Stimulated activated CD4-positive, alpha-beta T cell treated with anti-CD3 and anti-CD28 coated beads, Interleukin-15, amount 100 ng/mL, for 1 hour (primary cell): Measurements from ENCODE around the gene RFC5.
"Not testable (repeated sequence)": the region's sequence is repeated elsewhere in the genome, so short reads cannot be mapped to it uniquely, and the experiment has no call there.

Source experiments
- DNase-seq, 2 donors: peaks; one replicate each; pipeline ENCODE4 v3.0.0-alpha.2; 2020; ENCODE audit warnings: low read depth in 1 of 2, low spot score in 1 of 2

RFC5 gene

DNA sequence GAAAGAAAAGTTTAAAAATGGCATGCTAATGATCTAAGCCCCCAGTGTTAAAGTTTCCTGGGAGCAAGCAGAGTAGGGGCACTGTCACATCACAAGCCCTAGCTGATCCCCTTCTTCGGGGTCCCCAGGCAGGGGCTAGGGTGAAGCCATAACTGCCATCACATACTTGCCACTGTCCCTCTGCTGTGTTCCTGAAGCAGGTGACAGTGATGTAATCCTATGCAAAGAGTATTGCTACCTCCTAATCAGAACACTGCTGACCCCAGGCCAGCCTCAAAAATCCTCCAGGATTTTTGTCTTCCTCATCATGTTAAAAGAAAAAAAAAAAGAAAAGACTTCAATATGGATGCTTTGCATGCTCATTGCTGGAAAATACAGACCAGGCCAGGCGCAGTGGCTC is 1.2 kb upstream of the RFC5 start:
- DNase-seq, result no peak

DNA sequence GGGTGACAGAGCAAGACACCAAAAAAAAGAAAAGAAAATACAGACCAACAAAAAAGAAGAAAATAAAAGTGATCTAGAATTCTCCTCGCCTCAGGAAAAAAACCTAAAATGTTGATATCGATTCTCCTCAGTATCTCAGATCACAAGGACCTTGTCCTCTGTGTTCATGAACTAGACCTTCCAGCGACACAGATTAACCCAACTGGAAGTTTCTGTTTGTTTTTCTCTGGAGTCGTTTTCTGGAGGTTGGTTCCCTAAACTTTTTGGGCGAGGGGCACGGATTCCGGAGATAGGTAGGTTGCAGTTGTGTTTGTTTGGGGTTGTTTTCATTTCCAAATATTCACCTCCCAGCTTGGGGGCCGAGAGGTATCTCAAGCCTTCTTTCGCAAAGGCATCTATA is 559 bp upstream of the RFC5 start:
- no peak for DNase-seq

DNA sequence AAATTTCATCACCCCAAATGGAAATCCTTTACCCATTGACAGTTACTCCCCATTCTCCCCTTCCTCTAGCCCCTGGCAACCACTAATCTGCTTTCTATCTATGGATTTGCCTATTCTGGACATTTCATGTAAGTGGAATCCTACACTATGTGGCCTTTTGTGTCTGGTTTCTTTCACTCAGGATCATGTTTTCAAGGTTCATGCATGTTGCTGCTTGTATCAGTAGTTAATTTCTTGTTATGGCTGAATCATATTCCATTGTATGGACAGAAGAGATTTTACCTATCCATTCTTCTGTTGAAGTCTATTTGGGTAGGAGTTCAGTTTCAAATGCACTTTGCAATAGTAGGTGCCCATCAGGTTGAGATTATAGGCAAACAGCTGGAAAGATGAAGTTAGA is 1.4 kb downstream of the RFC5 start:
- no peak for DNase-seq

DNA sequence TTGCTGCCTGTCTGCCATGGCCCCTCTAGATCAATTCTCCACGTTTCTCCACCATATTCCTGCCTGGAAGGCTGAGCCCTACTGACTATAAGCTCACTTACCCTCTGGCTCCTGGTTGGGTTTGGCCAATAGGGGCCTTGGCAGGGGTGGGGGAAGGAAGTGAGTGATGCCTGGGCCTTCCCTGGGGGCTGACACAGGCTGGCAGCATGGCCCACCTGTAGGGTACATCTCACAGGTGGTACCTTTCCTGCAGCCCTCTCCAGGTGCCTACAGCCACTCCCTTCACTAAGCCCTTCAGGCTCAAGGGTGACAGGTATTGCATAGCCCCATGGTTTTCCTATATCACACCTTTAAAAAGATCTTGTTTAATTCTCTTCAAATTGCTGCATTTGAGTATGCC is 3.5 kb downstream of the RFC5 start:
- DNase-seq, result no peak

DNA sequence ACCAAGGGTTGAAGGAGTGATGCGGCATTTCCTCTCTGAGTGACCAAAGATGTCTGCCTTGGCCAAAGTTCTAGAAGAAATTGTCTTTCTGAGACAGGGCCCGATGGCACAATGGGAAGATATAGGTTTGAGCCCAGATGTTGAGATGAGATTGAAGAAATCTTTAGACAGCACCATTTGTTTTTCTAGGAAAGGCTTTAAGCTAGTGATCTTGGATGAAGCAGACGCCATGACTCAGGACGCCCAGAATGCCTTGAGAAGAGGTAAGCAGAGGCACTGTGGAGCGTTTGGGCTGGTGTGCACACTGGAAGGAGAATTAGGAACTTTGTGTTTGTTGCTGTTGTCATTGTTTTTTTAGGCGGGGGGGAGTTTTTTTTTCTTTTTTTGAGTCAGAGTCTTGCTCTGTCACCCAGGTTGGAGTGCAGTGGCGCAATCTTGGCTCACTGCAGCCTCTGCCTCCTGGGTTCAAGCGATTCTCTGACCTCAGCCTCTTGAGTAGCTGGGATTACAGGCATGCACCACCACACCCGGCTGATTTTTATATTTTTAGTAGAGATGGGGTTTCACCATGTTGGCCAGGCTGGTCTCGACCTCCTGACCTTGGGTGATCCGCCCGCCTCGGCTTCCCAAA is 5.7 kb downstream of the RFC5 start:
- not testable (repeated sequence) for DNase-seq

DNA sequence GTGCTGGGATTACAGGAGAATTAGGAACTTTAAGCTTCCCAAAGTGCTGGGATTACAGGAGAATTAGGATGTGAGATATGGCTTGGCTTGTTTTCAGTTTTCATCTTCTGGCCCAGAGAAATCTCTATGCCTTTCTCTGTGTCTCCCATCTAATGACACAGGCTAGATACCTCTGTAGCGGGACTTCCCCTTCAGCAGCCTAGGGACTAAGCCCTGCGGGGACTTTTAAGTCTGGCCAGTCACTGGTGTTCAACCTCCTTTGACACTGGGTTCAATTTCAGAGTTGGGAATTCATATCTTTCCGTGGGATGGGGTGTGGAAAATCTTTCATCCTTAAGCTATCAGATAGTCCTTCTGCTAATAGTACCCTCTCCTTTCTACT is 6.2 kb downstream of the RFC5 start:
- DNase-seq, result no peak

DNA sequence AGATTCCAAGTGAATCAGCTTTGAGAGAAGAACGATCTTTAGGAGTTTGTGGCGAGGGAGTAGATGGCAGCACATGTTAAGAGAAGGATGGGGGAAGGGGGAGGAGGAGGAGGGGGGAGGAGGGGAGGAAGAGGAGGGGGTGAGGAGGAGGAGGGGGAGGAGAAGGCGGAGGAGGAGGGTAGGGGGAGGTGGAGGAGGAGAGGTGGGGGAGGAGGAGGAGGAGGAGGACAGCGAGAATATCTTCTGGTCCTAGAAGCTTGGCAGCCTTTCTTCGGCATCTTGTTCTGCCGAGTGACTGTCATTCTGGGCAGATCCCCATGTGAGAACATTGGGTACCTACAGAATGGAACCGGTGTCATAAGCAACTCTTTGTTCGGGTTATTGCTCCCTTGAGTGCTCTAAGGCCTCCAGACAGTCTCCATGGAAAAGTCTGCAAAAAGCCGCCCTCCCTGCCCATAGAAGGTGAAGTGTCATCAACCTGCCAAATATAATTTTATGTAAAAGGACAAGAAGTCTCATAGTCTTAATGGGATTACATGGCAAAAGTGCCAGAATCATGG is 6.9 kb downstream of the RFC5 start:
- DNase-seq, result no peak

DNA sequence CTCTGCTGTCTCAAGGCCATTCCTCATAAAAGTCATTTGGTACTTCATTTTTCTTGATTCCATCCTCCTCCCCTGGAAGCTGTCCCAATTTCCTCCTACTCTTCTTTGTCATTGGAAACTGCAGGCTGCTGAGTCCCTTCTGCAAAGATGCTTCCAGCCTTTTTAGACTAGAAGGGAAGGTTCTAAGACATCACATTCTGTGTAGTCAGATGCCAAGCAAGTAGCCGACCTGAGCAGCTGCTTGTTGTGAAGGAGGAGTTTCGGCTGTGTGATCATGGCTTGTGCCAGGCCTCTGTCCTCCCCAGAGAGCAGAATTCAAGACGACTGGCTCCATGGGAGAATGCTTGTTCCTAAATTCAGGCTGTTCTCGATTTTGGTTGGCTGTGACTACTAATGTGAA is 8.7 kb downstream of the RFC5 start:
- DNase-seq, result no peak

DNA sequence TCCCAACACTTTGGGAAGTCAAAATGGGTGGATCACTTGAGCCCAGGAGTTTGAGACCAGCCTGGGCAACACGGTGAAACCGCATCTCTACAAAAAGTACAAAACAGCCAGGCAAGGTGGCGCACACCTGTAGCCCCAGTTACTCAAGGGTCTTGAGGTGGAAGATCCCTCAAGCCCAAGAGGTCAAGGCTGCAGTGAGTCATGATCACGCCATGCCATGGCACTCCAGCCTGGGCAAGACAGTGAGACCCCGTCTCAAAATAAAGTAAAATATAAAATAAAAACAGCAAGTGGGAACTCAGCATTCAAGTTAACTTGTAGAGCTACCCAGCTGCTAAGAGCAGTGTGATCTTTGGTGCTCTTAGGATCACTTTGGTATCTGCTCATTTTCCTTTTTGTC is 12.7 kb downstream of the RFC5 start:
- no peak for DNase-seq

DNA sequence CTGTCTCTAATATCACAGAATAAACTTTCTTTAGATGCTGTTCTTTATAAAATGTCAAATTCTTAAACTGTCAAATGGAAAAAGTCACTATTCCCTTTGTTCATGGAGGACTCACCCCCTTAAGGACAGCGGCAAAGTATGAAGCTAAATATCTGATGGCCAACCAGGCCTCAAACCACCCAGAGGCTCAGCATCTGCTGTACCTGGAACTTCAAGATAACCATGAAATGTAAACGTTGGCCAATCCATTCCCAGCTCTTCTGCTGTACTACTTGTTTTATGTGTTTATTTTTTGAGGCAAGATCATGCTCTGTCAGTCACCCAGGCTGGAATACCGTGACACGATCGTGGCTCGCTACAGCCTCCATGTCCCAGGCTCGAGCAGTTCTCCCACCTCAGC is 15.7 kb downstream of the RFC5 start:
- no peak for DNase-seq

DNA sequence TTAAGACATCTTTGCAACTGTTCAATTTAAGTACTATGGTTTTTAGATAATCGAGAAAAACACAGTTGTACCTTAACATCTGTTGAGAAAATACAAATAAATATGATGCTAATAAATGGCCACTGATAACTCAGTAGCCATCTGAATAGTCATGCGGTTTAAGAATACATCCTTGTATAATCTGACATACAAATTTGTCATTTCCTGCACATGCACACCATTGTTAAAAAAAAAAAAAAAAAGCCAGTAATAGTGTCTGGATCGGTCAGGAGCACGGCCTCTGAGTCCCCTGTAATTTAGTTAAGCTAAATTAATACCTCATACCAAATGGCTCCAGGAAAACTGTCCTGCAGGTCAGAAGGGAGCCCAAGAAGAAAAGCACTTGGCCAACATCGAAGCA is 16.8 kb downstream of the RFC5 start:
- DNase-seq, result no peak

DNA sequence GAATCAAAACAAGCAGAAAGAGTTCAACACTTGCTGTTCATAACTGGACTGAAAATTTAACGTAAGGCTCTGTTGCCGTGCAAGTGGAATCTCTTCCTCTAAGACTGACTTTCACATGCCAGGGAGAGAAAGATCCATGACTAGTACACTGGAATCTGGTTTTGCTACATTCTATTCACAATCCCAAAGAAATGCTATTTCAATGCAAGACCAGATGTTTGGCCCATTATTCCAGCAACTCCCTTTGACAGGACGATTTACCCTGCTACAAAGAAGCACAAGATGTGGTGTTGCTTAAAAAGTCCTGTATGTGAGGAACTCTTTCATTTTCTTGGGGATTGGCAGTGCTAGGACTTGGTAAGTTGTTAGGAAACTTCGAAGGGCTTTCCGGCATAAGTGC is 17.4 kb downstream of the RFC5 start:
- DNase-seq, result no peak

DNA sequence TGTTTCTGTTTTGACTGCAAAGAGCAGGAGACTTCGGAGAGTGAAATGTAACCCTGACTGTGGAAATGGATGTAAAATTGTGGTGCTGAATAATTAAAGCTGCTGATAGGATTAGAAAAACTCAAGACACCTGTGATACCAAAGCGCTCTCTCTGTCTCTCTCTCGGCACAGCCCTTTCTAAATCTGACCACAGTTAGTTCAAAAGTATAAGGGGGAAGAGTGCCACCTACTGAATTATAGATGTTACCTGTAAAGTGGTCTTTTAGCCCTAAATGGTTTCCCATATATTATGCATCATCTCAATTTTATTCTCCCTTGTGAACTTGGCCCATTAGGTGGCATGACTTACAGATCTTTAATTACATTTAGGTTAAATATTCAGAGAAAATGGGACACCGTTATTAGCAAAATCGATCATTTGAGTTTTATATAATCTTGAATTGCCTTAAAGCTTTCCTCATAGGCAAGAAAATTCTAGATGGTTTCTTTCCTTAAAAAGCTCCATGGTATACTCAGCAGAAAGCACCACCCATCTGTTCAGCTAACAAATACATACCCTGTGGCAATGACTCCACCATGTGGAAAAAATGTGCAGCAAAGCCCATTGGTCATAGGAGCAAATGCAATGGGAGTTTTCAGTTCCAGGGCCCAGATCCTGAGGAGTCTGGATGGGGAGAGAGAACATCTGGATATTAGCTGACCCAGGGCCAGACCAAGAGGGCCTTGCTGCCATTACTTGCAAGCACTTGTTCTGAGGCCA is 18.1 kb downstream of the RFC5 start:
- DNase-seq, result no peak

DNA sequence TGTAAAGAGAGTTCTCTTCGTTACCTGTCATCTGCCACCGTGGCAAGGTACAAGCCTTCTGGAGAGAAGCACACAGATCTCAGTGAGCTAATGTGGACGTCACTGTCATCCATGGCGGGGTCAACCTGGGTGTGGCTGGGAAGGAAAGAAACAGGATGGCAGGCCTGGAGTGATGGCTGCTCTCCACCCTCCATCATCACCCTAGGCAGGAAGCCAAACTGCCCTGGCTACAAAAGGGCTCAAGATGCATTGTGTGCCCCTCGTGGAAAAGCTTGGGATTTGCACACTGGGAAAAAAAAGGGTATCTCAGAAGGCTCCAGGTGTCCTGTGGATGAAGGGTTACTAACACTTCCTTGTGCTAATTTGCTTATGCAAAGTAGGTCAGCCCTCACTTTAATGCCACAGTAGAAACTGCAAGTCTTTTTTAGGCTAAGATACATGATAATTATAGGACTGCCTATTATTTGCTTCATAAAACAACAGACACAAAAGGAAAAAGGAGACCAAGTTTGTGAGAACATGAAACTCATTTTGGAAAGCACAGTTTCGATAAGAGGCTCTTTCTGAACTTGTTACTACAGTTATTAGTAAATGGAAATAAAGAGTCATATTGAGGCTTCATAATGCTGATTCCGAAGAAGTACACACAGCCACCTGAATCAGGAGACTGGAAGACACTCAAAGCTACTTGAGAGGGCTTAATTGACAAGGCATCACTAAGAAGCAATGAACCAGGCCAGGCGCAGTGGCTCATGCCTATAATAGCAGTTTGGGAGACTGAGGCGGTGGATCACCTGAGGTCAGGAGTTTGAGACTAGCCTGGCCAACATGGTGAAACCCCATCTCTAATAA is 18.9 kb downstream of the RFC5 start:
- DNase-seq, result no peak

DNA sequence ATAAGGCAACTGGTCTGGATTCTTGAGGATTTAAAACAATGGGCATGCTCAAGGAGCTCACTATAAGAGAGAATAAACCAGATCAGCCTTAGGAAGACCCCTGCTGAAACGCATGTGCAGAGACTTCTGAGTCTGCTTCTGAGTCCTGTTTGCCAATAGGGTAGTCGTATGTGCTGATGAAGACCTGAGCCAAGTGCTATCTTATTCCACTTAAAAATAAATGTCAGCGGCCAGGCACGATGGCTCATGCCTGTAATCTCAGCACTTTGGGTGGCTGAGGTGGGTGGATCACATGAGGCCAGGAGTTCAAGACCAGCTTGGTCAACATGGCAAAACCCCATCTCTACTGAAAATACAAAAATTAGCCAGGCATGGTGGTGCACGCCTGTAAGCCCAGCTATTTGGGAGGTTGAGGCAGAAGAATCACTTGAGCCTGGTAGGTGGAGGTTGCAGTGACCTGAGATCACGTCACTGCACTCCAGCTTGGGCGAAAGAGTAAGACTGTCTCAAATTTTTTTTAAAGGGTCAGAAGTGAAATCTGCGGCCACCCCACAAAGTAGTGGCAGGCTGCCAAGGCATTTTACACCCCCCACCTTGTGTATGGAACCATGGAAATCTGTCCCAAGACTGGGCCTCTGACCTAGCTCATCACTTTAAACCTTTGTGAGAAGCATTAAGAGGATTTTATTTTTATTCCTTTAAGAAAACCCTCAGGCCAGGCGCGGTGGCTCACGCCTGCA is 20.3 kb downstream of the RFC5 start:
- DNase-seq, result no peak

DNA sequence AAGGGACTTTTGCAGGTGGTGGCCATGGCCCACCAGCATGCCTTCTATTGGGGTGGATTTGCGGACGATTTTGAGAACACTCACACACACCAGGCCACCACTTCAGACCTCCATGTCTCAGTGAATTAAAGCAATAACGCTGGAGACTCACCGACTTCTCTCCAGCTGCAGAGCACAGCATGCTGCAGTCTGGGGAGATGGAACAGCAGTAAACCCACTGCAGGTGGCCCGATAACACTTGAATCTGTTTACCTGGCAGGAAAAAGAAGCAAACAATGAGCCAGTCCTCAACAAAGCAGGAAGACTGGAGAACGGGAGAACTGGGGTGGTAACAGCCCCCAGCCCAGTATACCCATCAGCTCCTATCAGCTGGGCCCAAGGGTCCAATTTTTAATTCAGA is 21.6 kb downstream of the RFC5 start:
- DNase-seq, result no peak

DNA sequence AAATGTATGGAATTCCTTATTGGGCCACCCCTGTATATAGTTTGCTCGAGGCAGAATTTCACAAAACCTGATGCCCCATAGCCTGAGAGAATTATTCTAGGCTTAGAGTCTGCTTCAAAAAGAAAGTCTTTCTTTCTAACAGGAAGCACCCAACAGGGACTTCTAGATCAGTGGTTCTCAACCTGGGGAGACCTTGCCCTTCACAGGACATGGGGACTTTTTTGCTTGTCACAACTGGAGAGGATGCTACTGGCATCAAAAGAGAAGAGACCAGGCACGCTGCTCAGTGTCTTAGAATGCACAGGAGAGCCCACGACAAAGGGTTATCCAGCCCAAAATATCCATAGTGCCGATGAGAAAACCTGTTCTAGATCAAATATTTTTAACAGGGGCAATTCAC is 25.6 kb downstream of the RFC5 start:
- no peak for DNase-seq

DNA sequence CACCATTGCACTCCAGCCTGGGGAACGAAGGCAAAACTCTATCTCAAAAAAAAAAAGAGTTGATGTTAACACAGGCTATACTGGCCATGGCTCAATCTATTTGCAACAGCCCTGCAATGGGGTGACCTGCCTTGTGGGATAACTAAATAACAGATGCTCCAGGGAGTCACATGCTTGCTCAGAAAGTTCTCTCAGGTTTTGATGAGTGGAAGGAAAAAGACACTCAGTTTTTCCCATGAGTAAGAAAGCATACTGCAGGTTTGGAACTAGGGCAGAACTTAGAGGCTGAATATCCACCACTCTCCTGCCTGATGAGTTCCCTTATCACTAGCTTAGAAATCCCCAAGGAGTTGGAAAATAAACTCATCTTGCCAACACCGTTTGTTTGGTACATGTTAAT is 27.6 kb downstream of the RFC5 start:
- DNase-seq, result no peak

DNA sequence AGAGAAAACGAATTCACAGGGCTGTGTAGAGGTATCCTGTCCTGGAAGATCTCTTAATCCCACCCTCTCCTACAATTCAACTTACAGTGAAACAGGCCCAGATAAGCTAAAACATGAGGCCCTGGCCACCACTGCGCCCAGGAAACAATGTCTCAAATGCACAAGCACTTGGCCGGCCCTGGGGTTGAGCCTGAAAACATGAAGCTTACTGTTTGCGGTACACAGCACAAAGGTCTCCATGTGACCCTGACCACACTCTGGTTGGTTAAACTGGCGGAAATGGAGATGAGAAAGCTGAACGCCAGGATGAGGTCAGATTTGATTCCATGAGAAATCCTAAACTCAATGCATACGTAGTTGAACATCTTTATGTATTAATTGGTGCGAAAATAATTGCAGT is 28.1 kb downstream of the RFC5 start:
- DNase-seq, result no peak

DNA sequence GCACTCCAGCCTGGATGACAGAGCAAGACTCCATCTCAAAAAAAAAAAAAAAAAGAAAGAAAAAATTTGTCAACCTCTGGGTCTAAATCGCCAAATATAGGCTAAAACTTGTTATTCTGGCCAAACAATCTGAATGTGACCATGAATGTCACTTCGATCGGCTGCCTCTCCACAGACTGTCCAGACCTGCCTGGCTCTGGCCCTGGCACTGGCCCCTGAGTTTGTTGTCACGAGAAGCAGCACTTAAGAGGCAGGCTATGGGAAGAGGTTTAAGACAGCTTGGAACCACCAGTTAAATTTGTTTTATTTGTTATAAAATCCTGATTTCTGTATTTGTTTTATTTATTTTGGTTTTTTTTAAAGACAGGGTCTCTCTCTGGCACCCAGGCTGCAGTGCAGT is 29.9 kb downstream of the RFC5 start:
- no peak for DNase-seq
